Measurements from ENCODE around the gene ZNF740. TPM values are rescaled to one million over a fixed set of nuclear protein-coding genes. Genes with fewer than 3 reads are reported as not detected.

The ZNF740 gene
- total and polyA plus RNA-seq, 10 of the 15 experiments (the other 5 are each of a cell fraction or from before 2014, with no cell fraction given) = 1.4 to 33.6 (median 11.3) TPM

DNA sequence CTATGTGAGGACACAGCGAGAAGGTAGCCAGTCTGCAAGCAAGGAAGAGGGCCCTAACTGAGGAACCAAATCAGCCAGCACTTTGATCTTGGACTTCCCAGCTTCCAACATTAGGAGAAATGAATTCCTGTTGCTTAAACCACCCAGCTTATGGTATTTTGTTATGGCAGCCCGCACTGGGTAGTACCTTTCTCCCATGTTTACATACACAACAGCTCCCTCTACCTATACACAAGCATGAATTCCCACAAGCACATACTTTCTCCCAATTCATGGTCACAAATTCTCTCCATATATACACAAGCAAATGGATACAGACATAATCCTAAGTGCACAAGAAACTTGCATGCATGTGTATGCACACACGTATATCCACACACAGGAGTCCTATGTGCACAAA is 19.2 kb downstream of the ZNF740 start:
- H3K27ac ChIP-seq (ENCODE audit: control insufficient read depth, insufficient read depth) = peak overlapping the region; percentile 69
- 72% methylated on average over 2 of the region's 3 CpGs for WGBS (ENCODE audit: insufficient coverage, insufficient replicate concordance, low lambda C conversion rate, missing lambda C conversion rate)
- CTCF ChIA-PET = interaction anchor here (0.9 to 7.7 kb wide), 9 partner anchors 10 to 121 kb away, joined by 3 to 78 read pairs (median 6); partner anchors contain the start of genes AAAS, CSAD, ITGB7 and PFDN5
- no peak overlapping the region for H2AFZ ChIP-seq (ENCODE audit: control insufficient read depth, low read depth, low read length)
- no TSS peak for BruUV-seq (replicated peaks)
- no peaks in the 10 kb centered on the region for H4K20me1 ChIP-seq (ENCODE audit: control insufficient read depth, insufficient read depth)
- SMC1A ChIA-PET (ENCODE audit: uncharacterized antibody, unreplicated experiment) = interaction anchor here (1.1 to 3.0 kb wide), 12 partner anchors 9 to 121 kb away, joined by 3 to 36 read pairs (median 5); partner anchors contain the start of genes AAAS, CSAD and ZNF740
- no peak overlapping the region; the same call in 1 of the 2 replicates for H3K4me3 ChIP-seq
- RAD21 ChIA-PET (ENCODE audit: unreplicated experiment) = interaction anchor here (0.7 to 3.6 kb wide), 12 partner anchors 10 to 145 kb away, joined by 3 to 26 read pairs (median 4); partner anchors contain the start of genes CSAD, ESPL1 and ZNF740
- no peaks in the 10 kb centered on the region for H3K9me3 ChIP-seq (replicated peaks; ENCODE audit: control insufficient read depth, insufficient read depth, low read length)
- no peak overlapping the region; the same call in 1 of the 2 replicates for H3K9ac ChIP-seq (ENCODE audit: control insufficient read depth, insufficient read depth, low read length)
- ATAC-seq (no peak), DNase-seq (ENCODE audit: low read depth, low spot score) (no peak), FAIRE-seq (no peak)
- H3K36me3 ChIP-seq (ENCODE audit: control insufficient read depth in 2 of 2, insufficient read depth in 2 of 2, low read length in 1 of 2) = peaks cover 26 to 40% of the 10 kb centered on the region in 2 experiments
- POLR2A ChIA-PET = interaction anchor here (1.7 to 5.1 kb wide), 5 partner anchors 10 to 20 kb away, joined by 5 to 47 read pairs (median 6); partner anchors contain the start of genes CSAD, ITGB7 and ZNF740
- H3K4me2 ChIP-seq (ENCODE audit: control insufficient read depth, insufficient read depth) = peak overlapping the region; percentile 84
- in situ Hi-C loops (cut with MboI) = no loop called here
- intact Hi-C loops (cut with micrococcal nuclease; ENCODE audit: unreplicated experiment) = loop anchor here (2.0 kb wide), 1 partner anchor 19 kb away; the partner anchor contains the start of genes CSAD and ZNF740
- peaks cover 52% of the 10 kb centered on the region for H3K79me2 ChIP-seq (ENCODE audit: control insufficient read depth, insufficient read depth, low read length)
- H3K27me3 ChIP-seq (replicated peaks in 1 of 2; ENCODE audit: control insufficient read depth in 2 of 2, insufficient read depth in 2 of 2, low read length in 1 of 2) = no peaks in the 10 kb centered on the region
- peaks cover 47% of the 10 kb centered on the region for H3K4me1 ChIP-seq (ENCODE audit: control insufficient read depth, insufficient read depth, low read length)
- no peak for TF ChIP-seq DPF2 (IDR thresholded peaks at IDR 0.05)
- TF ChIP-seq, protein P1, sequence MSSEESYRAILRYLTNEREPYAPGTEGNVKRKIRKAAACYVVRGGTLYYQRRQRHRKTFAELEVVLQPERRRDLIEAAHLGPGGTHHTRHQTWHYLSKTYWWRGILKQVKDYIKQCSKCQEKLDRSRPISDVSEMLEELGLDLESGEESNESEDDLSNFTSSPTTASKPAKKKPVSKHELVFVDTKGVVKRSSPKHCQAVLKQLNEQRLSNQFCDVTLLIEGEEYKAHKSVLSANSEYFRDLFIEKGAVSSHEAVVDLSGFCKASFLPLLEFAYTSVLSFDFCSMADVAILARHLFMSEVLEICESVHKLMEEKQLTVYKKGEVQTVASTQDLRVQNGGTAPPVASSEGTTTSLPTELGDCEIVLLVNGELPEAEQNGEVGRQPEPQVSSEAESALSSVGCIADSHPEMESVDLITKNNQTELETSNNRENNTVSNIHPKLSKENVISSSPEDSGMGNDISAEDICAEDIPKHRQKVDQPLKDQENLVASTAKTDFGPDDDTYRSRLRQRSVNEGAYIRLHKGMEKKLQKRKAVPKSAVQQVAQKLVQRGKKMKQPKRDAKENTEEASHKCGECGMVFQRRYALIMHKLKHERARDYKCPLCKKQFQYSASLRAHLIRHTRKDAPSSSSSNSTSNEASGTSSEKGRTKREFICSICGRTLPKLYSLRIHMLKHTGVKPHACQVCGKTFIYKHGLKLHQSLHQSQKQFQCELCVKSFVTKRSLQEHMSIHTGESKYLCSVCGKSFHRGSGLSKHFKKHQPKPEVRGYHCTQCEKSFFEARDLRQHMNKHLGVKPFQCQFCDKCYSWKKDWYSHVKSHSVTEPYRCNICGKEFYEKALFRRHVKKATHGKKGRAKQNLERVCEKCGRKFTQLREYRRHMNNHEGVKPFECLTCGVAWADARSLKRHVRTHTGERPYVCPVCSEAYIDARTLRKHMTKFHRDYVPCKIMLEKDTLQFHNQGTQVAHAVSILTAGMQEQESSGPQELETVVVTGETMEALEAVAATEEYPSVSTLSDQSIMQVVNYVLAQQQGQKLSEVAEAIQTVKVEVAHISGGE (CRISPR knock-in tag; IDR thresholded peaks at IDR 0.05) = no peak
- TF ChIP-seq CHD4 (IDR thresholded peaks at IDR 0.05) = no peak
- no peak for TF ChIP-seq YBX1 (IDR thresholded peaks at IDR 0.05)
- no peak for TF ChIP-seq TAF1 (IDR thresholded peaks at IDR 0.05; ENCODE audit: borderline replicate concordance, low read depth, low read length)
- no peak for TF ChIP-seq GABPA (IDR thresholded peaks at IDR 0.05; ENCODE audit: low read depth)
- no peak for TF ChIP-seq RBBP5 (conservative IDR thresholded peaks at IDR 0.05)
- TF ChIP-seq, protein P2, sequence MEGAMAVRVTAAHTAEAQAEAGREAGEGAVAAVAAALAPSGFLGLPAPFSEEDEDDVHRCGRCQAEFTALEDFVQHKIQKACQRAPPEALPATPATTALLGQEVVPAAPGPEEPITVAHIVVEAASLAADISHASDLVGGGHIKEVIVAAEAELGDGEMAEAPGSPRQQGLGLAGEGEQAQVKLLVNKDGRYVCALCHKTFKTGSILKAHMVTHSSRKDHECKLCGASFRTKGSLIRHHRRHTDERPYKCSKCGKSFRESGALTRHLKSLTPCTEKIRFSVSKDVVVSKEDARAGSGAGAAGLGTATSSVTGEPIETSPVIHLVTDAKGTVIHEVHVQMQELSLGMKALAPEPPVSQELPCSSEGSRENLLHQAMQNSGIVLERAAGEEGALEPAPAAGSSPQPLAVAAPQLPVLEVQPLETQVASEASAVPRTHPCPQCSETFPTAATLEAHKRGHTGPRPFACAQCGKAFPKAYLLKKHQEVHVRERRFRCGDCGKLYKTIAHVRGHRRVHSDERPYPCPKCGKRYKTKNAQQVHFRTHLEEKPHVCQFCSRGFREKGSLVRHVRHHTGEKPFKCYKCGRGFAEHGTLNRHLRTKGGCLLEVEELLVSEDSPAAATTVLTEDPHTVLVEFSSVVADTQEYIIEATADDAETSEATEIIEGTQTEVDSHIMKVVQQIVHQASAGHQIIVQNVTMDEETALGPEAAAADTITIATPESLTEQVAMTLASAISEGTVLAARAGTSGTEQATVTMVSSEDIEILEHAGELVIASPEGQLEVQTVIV (IDR thresholded peaks at IDR 0.05; ENCODE audit: borderline replicate concordance, partially characterized antibody) = no peak
- TF ChIP-seq BACH1 (IDR thresholded peaks at IDR 0.05; ENCODE audit: borderline replicate concordance) = no peak
- TF ChIP-seq, protein P3, sequence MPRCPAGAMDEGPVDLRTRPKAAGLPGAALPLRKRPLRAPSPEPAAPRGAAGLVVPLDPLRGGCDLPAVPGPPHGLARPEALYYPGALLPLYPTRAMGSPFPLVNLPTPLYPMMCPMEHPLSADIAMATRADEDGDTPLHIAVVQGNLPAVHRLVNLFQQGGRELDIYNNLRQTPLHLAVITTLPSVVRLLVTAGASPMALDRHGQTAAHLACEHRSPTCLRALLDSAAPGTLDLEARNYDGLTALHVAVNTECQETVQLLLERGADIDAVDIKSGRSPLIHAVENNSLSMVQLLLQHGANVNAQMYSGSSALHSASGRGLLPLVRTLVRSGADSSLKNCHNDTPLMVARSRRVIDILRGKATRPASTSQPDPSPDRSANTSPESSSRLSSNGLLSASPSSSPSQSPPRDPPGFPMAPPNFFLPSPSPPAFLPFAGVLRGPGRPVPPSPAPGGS (IDR thresholded peaks at IDR 0.05; ENCODE audit: borderline replicate concordance, insufficient read depth, low read depth, low read length, poor library complexity, severe bottlenecking) = no peak
- TF ChIP-seq MEF2A (IDR thresholded peaks at IDR 0.05; ENCODE audit: insufficient read depth, low read depth, low read length) = no peak
- TF ChIP-seq ZNF622 (IDR thresholded peaks at IDR 0.05) = no peak
- no peak for TF ChIP-seq ZBED1 (IDR thresholded peaks at IDR 0.05; ENCODE audit: borderline replicate concordance)
- no peak for TF ChIP-seq NFYB (IDR thresholded peaks at IDR 0.05; ENCODE audit: insufficient read depth, low read depth, low read length)
- TF ChIP-seq NR2F1 (conservative IDR thresholded peaks at IDR 0.05) = no peak
- no peak for TF ChIP-seq KLF5 (IDR thresholded peaks at IDR 0.05; ENCODE audit: partially characterized antibody)
- no peak for TF ChIP-seq CBX3 (IDR thresholded peaks at IDR 0.05; ENCODE audit: borderline replicate concordance, low read depth)
- no peak for TF ChIP-seq FOXM1 (IDR thresholded peaks at IDR 0.05; ENCODE audit: low read depth, low read length)

Measured in GM12878 (cell line).